Parathyroid adenoma (tissue), 2 donors: ENCODE measurements around the gene SLC24A3.

ENCODE experiments used
- H2AFZ ChIP-seq: fragments of 300-600 bp; sonication (generic); one replicate; pipeline ENCODE4 v1.7.0; 2017; ENCODE audit warnings: antibody characterized with exemption, mild to moderate bottlenecking
- H3K27ac ChIP-seq: fragments of 300-600 bp; sonication (generic); one replicate; pipeline ENCODE4 v1.7.0; 2017
- H3K27me3 ChIP-seq: fragments of 300-600 bp; sonication (generic); one replicate; pipeline ENCODE4 v1.7.0; 2017; ENCODE audit warnings: low read length; ENCODE audit not compliant: control insufficient read depth, insufficient read depth
- H3K36me3 ChIP-seq: fragments of 300-600 bp; sonication (generic); one replicate; pipeline ENCODE4 v1.7.0; 2017; ENCODE audit warnings: low read length; ENCODE audit not compliant: control insufficient read depth, insufficient read depth
- H3K4me1 ChIP-seq: fragments of 300-600 bp; sonication (generic); one replicate; pipeline ENCODE4 v1.7.0; 2017; ENCODE audit warnings: control low read depth
- H3K4me2 ChIP-seq: fragments of 300-600 bp; sonication (generic); one replicate; pipeline ENCODE4 v1.7.0; 2017; ENCODE audit warnings: low read length
- H3K4me3 ChIP-seq: fragments of 300-600 bp; sonication (generic); one replicate; pipeline ENCODE4 v1.7.0; 2017; ENCODE audit warnings: low read depth, low read length
- H3K79me2 ChIP-seq: fragments of 300-600 bp; sonication (generic); one replicate; pipeline ENCODE4 v1.7.0; 2017; ENCODE audit warnings: control low read depth
- H3K9ac ChIP-seq: fragments of 300-600 bp; sonication (generic); one replicate; pipeline ENCODE4 v1.7.0; 2017; ENCODE audit warnings: mild to moderate bottlenecking
- H3K9me3 ChIP-seq: fragments of 300-600 bp; sonication (generic); one replicate; pipeline ENCODE4 v1.7.0; 2017; ENCODE audit warnings: low read length; ENCODE audit not compliant: control insufficient read depth
- TF ChIP-seq, protein P1 (sequence below): fragments of 300-600 bp; sonication (generic); IDR thresholded peaks from one replicate; pipeline ENCODE4 v1.7.0; 2017; ENCODE audit warnings: antibody characterized with exemption, mild to moderate bottlenecking
- donor health status: primary hyperparathyroidism.

SLC24A3 gene

DNA sequence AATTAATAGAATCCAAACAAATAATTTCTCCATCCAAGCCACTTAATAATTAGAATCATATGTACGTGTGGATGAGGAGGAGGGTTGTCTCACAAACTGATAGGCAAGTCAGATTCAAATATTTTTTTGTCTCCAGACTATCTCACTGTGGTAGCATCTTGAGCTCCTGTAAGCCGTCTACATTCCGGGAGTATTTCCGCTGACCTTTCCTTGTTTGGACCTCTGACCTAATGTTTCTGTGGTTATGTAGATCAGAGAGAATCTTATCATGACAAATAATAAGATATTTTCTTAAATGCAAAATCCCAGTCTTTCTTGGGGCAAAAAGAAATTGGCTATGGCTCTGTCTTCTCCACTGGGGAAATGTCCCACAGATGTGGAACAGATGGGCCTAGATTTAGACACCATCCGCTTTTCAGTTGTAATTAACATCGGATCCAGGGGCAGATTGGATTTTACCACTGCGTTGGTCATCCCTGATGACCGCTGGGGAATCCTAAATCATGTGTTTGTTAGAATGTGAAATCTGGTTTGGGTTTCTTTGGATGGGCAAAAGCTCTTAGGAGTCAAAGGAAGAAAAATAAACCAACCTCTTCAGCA, 348.5 kb downstream of the SLC24A3 start:
- Histone ChIP-seq H3K4me2 (no peak overlapping the region), H3K79me2 (no peaks in the 10 kb centered on the region), H2AFZ (no peak overlapping the region), H3K4me1 (no peaks in the 10 kb centered on the region), H3K4me3 (no peak overlapping the region), H3K9ac (no peak overlapping the region), H3K36me3 (no peaks in the 10 kb centered on the region), H3K27ac (no peak overlapping the region), H3K9me3 (no peaks in the 10 kb centered on the region), H3K27me3 (no peaks in the 10 kb centered on the region)
- TF ChIP-seq, protein P1, sequence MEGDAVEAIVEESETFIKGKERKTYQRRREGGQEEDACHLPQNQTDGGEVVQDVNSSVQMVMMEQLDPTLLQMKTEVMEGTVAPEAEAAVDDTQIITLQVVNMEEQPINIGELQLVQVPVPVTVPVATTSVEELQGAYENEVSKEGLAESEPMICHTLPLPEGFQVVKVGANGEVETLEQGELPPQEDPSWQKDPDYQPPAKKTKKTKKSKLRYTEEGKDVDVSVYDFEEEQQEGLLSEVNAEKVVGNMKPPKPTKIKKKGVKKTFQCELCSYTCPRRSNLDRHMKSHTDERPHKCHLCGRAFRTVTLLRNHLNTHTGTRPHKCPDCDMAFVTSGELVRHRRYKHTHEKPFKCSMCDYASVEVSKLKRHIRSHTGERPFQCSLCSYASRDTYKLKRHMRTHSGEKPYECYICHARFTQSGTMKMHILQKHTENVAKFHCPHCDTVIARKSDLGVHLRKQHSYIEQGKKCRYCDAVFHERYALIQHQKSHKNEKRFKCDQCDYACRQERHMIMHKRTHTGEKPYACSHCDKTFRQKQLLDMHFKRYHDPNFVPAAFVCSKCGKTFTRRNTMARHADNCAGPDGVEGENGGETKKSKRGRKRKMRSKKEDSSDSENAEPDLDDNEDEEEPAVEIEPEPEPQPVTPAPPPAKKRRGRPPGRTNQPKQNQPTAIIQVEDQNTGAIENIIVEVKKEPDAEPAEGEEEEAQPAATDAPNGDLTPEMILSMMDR = no peak

DNA sequence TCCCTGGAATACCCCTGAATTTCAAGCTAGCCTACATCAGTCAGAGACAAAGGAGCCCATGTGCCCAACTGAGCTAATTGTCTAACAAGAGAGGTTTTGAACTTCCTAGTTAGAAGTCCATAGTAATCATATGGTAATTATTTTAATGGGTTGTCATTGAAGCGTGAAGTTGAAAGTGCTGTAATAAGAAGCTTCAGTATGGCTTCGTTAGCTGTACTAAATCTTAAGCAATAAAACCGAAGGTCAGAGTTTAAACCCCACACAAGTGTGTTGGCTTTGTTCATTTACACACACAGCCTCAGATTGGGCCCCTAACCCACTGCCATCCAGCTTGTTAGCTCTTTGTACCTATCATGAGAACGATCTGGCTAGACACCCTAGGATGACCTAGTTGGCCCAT, 350.0 kb downstream of the SLC24A3 start:
- no peak overlapping the region for H2AFZ ChIP-seq
- H3K36me3 ChIP-seq = no peaks in the 10 kb centered on the region
- TF ChIP-seq, protein P1 = no peak
- no peaks in the 10 kb centered on the region for H3K79me2 ChIP-seq
- H3K4me2 ChIP-seq = no peak overlapping the region
- H3K9ac ChIP-seq = no peak overlapping the region
- H3K4me3 ChIP-seq = no peak overlapping the region
- no peaks in the 10 kb centered on the region for H3K9me3 ChIP-seq
- H3K27ac ChIP-seq = no peak overlapping the region
- no peaks in the 10 kb centered on the region for H3K27me3 ChIP-seq
- no peaks in the 10 kb centered on the region for H3K4me1 ChIP-seq

DNA sequence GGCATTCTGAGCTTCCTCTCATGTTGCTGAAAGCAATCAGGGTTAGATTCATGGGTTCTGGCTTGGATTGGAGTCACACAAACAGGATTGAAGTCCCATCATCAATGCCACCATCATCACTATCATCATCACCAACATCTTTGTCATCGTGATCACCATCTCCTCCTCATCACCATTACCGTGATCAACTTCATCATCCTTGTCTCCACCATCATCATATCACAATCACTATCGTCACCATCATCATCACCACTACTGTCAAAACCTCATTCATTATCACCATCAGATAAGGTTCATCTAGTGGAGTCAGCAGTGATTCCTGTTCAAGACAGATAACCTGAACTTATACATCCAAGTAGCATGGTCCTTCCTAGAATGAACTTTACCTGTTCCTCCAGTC, 351.8 kb downstream of the SLC24A3 start:
- Histone ChIP-seq H3K4me2 (no peak overlapping the region), H2AFZ (no peak overlapping the region), H3K36me3 (no peaks in the 10 kb centered on the region), H3K27me3 (no peaks in the 10 kb centered on the region), H3K4me3 (no peak overlapping the region), H3K27ac (no peak overlapping the region), H3K79me2 (no peaks in the 10 kb centered on the region), H3K9me3 (no peaks in the 10 kb centered on the region), H3K4me1 (no peaks in the 10 kb centered on the region), H3K9ac (no peak overlapping the region)
- TF ChIP-seq, protein P1 = no peak

DNA sequence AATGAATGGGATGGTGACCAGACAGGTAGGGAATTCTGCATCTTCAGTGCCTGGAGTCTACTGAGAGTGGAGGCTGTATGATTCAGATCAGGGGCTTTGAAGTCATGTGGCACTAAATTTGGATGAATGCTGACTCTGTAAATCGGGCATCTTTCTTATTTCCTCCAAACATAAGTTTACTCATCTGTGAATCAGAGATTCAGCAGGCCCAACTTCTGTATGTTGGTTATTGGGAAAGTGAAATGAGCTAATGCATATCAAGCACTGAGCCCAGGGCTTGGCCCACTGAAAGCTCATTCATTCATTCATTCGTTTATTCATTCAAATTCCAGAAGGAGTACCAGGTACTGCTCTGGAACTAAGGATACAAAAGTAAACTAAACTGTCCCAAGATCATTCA, 353.3 kb downstream of the SLC24A3 start:
- no peaks in the 10 kb centered on the region for H3K4me1 ChIP-seq

More for the DNA sequence above, 353.3 kb downstream of the SLC24A3 start:
- Histone ChIP-seq H3K27ac (no peak overlapping the region), H2AFZ (no peak overlapping the region), H3K9ac (no peak overlapping the region), H3K4me2 (no peak overlapping the region), H3K27me3 (no peaks in the 10 kb centered on the region), H3K4me3 (no peak overlapping the region), H3K36me3 (no peaks in the 10 kb centered on the region), H3K79me2 (no peaks in the 10 kb centered on the region), H3K9me3 (no peaks in the 10 kb centered on the region)
- TF ChIP-seq, protein P1 = no peak
